Measurements from ENCODE around the gene KREMEN2.
"Not testable (repeated sequence)": the region's sequence is repeated elsewhere in the genome, so short reads cannot be mapped to it uniquely, and the experiment has no call there.

The KREMEN2 gene

GRCh38 chr16:2939968-2940367 is 24.1 kb upstream of the KREMEN2 start:
- DNase-seq (ENCODE audit: low read depth, low spot score): no peak

- no peak for DNase-seq (ENCODE audit: low read depth, low spot score)
Observed at GRCh38 chr16:2942045-2942444, 22.0 kb upstream of the KREMEN2 start.

GRCh38 chr16:2943716-2944115 is 20.4 kb upstream of the KREMEN2 start:
- DNase-seq (ENCODE audit: low read depth, low spot score): not testable (repeated sequence)

- no peak for DNase-seq (ENCODE audit: low read depth, low spot score)
Observed at GRCh38 chr16:2946649-2947048, 17.4 kb upstream of the KREMEN2 start.

- DNase-seq (ENCODE audit: low read depth, low spot score): no peak
Observed at GRCh38 chr16:2948807-2949704, 15.0 kb upstream of the KREMEN2 start.

- no peak for DNase-seq (ENCODE audit: low read depth, low spot score)
Observed at GRCh38 chr16:2949705-2950352, 14.2 kb upstream of the KREMEN2 start.

- DNase-seq (ENCODE audit: low read depth, low spot score): no peak
Observed at GRCh38 chr16:2950353-2950724, 13.7 kb upstream of the KREMEN2 start.

- DNase-seq (ENCODE audit: low read depth, low spot score): no peak
Observed at GRCh38 chr16:2950773-2951172, 13.3 kb upstream of the KREMEN2 start.

- DNase-seq (ENCODE audit: low read depth, low spot score): no peak
Observed at GRCh38 chr16:2952679-2953078, 11.4 kb upstream of the KREMEN2 start.

GRCh38 chr16:2953706-2954627 is 10.1 kb upstream of the KREMEN2 start:
- DNase-seq (ENCODE audit: low read depth, low spot score): no peak

GRCh38 chr16:2954656-2955381 is 9.3 kb upstream of the KREMEN2 start:
- no peak for DNase-seq (ENCODE audit: low read depth, low spot score)

GRCh38 chr16:2955438-2955778 is 8.7 kb upstream of the KREMEN2 start:
- DNase-seq (ENCODE audit: low read depth, low spot score): no peak

GRCh38 chr16:2955779-2956578 is 8.1 kb upstream of the KREMEN2 start:
- no peak for DNase-seq (ENCODE audit: low read depth, low spot score)

GRCh38 chr16:2956579-2956956 is 7.5 kb upstream of the KREMEN2 start:
- DNase-seq (ENCODE audit: low read depth, low spot score): no peak

- DNase-seq (ENCODE audit: low read depth, low spot score): no peak
Observed at GRCh38 chr16:2959206-2959605, 4.9 kb upstream of the KREMEN2 start.

- no peak for DNase-seq (ENCODE audit: low read depth, low spot score)
Observed at GRCh38 chr16:2960183-2961010, 3.7 kb upstream of the KREMEN2 start.

- no peak for DNase-seq (ENCODE audit: low read depth, low spot score)
Observed at GRCh38 chr16:2962334-2963073, 1.6 kb upstream of the KREMEN2 start.

GRCh38 chr16:2963074-2963722 is 877 bp upstream of the KREMEN2 start:
- no peak for DNase-seq (ENCODE audit: low read depth, low spot score)

All from iPS DF 19.7 (cell line).